HG03175 (cell line): ENCODE results near the gene NFATC1.

Source experiments
- ATAC-seq: cut with Tn5 transposase; IDR thresholded peaks from one replicate; pipeline ENCODE4 v1.9.1; 2021; ENCODE audit warnings: mild to moderate bottlenecking, moderate library complexity; ENCODE audit not compliant: unreplicated experiment

NFATC1 gene

DNA sequence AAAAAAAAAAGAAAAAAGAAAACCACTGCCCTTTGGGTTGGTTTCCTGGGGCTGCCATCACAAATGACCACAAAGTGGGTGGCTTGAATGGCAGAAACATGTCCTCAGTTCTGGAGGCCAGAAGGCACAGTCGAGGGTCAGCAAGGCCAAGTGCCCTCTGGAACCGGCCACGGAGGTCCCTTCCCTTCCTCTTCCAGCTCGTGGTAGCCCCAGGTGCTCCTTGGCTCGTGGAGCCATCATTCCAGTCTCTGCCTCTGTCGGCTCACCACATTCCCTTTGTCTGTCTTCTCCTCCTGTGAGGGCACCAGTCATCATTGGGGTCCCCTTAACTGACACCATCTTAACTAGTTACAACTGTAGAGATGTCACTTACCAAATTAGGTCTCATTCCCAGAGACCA is 8.5 kb upstream of the NFATC1 start:
- ATAC-seq: no peak

DNA sequence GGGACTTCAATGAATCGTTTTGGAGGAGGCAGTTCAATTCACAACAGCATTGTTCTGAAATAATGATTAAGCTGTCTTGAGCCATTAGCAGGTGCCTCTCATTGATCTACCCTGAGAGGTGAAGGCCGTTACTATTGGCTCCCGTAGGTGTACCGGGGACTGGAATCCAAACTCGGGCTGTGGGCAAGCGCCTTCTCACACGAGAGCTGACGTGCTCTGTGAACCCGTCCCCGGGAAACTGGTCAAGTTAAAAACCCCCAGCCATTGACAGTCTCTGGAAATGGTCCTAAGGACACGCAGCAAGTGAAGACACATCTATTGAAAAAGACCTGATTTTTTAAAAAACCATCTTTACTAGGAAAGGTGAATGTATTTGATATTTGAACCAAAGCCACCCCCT is 8.1 kb upstream of the NFATC1 start:
- no peak for ATAC-seq

DNA sequence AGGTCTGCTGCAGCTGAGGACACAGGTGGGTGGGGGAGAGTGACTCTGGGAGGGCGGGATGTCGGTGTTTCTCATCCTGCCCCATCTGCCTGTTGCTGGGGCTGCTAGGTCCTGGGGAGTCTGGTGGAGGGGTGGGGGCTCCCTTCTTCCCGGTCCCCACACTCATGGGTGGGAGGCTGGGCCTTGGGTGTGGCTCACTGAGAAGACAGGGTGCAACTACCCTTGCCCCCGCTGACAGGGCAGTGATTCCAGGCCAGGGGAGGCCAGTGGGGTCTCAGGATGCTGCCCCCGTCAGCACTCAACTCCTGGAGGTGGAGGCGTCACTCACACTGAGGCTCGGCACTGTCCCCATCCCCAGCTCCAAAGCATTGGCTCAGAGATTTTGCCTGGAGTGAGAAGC is 7.7 kb upstream of the NFATC1 start:
- ATAC-seq: no peak

DNA sequence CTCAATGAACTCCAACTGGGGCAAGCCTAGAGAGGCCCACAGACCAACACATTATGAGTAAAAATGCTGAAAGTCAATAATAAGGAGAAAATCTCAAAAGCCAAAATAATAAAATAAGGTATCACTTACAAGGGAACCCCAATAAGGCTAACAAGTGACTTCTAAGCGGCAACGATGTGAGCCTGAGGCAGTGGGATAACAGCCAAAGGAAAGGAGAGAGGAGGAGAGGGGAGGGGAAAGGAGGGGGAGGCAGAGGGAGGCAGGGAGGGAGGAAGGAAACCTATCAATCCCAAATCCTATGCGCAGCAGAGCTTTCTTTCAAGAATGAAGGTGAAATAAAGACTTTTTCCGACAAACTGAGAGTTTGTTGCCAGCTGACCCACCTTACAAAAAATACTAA is 6.0 kb upstream of the NFATC1 start:
- no peak for ATAC-seq

DNA sequence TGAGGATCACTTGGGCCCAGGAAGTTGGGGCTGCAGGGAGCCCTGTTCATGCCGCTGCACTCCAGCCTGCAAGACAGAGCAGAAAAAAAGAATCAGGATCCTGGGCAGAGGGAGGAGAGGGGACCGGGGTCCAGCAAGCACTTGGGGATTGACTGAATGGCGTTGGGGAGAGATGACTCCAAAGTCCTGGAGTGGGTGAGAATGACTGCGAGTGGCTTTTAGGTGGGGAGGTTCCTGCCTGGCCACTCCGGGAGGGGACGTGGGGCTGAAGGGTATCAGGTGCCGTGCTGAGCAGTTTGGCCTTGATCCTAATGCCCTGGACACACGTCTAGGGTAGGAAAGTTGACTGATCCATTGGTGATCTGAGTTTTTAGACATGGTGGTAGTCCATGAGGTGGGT is 3.5 kb upstream of the NFATC1 start:
- ATAC-seq: no peak

DNA sequence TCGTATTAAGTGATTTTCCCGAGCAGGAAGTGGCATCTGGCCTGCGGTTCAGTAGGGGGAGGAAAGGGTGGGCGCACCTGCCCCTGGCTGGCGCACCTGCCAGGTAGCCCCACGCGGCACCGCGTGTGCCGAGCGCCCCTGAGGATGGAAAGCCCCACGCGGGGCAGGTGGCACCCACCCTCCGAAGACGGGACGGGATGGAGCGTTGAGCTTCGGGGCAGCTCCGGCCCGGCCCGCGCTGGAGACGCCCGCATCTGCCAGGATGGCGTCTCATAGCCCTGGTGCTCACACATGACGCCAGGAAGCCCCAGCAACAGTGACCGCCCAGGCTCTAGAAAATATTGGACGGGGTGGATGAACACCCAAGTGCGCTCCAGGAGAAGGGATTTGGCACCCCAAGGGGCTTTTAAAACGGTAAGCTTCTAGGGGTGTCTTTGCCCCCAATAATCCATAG is 2.5 kb upstream of the NFATC1 start:
- ATAC-seq: no peak

DNA sequence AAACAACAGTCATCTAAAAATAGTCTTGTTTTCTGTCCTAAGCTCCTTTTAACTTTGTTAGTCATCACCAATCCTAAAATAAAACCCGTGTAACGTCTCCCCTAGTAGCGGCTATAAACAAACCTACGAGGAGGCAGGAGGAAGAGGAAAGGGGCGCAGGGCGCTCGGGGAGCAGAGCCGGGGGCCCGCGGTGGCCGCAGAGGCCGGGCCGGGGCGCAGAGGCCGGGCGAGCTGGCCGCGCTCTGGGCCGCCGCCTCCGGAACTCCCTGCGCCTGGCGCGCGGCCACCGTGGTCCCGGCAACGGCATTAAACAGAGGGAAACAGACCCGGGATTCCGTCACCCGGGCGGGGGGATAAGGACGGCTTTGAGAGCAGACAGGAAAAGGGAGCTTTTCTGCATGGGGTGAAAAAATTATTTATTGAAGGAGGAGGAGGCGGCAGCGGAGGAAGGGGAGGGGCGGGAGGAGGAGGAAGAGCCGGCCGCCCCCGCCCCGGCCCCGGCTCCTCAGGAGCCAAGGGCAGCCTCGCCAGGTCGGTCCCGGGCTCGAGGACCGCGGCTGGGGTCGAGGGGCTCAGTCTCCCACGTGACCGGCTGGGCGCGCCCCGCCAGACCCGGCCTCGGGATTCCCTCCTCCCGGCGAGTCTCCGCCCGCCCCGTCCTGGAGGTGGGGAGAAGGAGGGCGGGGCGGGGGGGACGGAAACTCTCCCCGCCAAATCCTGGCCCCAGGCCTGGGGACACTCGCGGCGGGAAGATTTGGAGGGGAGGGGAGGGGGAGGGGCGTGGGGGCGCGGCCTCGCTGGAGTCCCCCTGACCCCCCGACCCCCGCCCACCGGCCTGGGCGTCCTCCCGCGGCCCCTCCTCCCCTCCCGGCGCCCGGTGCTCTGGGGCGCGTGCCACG is 1.8 kb upstream of the NFATC1 start:
- peak; percentile 25 for ATAC-seq

DNA sequence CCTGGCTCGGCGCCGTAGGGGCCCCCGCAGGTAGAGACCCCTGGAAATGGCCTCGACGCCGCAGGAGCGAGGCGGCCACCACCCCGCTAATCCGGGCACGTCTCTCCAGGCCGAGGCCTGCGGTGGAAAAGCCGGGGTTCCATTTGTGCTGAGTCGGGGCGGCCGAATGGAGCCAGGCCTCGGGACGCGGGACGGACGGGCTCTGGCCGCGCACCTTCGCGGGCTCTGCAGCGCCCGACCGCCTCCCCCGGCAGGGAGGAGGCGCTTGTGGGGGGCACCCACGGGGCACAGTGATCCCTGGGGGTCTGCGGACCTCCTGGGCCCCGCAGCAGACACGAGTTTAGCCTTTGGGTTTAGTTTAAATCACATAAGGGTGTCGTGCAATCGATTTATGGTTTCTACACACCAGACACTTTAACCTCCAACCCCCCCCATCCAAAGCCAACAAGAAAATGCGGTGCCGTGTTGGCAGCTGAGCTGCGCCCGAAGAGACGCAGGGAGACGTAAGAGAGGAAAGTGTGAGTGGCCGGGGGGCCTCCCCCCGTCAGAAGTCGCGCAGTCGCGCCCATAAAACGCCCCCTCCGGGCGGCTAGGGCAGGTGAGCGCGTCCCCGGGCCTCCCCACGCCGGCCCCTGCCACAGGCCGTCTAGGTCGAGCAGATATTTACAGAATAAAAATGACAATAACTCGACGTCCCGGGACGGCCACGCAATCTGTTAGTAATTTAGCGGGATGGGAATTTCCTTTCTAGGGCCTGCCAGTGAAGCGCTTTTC is 1.0 kb upstream of the NFATC1 start:
- peak; percentile 9 for ATAC-seq

DNA sequence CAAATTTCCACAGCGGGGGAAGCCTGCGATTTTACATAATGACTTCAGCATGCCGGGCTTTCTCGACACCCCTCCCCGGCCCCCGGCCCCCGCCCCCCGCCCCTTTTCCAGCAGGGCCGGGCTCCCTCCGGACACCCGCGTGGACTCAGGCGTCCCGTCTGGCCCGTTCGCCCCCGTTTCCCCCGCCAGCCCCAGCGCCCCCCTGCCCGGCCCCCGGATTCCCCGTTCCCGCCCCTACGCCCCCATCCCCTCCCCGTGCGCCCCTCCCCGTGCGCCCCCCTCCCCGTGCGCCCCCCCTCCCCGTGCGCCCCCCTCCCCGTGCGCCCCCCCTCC is 456 bp upstream of the NFATC1 start:
- ATAC-seq: no peak

DNA sequence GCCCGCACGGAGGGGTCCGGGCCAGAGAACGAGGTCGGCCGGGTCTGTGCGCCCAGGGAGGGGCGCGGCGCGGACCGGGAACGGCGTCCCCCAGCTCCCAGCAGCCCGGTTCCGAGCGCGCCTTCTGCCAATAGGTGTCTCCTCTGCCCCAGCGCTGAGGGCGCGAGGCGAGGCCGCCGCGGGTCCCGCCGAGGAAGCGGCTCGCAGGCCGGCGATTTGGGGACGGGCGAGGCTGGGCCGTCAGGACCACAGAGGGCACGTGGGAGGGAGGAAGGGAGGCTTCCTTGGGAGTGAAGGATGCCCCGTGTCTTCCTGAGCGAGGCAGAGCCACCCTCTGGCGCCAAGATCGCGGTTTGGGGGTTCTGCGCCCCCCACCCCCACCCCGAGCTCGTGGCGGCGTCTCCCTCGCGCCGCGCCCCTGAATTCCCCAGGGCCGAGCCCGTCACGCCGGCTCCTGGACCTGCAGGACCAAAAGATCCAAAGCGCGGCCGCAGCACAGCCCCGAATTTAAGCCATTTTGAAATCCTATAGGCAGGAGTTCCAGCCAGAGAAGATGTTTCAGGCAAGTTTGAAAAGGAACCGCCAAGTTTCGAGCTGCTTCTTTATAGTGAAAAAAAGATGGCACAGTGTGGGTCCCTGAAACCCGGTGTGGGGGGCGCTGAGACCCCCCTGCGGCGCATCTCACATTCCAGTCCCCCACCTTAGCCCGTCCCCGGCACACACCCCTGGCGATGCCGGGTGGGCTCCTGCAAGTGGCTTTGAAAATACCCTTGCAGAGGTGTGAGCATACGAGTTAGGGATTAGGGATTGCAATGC is 909 bp downstream of the NFATC1 start:
- ATAC-seq: no peak

DNA sequence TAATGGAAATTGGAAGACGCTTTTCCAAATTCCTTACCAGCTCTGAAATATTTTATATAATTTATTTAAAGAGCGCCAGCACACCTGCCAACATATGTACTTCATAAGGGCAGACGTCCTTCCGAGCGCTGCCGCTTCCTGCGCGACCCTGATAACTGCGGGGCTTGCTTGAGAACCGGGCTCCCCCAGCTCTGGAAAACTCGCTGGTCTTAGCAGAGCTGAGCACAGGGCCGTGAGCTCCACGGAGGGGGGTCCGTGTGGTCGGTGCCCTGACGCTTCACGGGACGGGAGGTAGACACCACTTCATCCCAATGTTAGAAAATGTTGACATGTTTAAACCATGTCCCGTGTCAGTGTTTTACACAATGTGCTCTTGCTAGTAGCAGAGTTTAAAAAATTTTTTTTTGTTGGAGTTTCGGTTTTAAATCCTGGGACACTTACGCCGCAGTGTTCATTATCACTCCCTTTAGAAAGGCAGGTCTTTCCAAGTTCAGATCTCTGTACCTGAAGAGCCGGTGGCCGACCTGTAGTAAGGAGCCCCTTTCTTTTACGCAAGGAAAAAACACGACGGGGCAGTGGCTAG is 1.6 kb downstream of the NFATC1 start:
- ATAC-seq: no peak

DNA sequence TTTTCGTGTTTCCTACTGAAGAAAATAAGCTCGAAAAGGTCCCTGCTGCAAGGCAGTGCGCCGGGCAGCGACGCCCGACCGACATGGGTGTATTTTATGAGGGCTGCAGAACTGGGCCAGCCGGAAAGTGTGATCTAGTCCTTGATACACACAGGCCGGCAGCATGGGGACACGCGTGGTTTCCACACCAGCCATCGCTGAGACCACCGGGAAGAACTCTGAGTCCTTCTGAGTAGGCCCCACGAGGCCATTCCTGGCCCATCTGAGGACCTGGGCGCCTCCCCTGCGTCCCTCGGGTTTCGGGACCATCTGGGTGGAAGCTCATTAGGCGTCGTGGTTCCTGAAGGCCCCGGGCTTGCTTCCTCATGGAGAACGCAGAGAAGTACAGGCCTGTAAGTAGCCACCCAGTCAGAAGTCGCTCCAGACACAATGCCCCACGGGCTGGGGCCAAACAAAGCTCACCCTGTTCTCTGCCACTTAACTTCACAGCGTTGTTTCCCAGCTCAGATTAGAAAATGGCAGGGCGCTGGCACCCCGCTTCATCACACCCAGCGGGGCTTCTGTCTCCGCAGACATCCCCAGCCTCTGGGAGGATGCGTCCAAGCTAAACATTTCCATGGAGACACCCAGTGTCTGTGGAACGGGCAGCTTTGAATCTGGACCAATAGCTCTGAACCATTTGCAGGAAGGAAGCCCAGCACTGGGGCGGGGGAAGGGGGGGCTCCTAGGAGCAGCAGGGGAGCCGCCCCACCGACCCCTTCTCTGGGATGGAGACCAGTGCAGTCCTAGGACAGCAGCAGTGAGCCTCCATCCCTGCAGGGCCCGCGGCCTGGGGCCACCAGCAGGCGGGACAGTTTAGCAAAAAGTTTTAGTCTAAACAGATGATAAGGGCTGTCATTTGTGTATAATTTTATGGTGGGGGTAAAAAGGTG is 2.4 kb downstream of the NFATC1 start:
- no peak for ATAC-seq

DNA sequence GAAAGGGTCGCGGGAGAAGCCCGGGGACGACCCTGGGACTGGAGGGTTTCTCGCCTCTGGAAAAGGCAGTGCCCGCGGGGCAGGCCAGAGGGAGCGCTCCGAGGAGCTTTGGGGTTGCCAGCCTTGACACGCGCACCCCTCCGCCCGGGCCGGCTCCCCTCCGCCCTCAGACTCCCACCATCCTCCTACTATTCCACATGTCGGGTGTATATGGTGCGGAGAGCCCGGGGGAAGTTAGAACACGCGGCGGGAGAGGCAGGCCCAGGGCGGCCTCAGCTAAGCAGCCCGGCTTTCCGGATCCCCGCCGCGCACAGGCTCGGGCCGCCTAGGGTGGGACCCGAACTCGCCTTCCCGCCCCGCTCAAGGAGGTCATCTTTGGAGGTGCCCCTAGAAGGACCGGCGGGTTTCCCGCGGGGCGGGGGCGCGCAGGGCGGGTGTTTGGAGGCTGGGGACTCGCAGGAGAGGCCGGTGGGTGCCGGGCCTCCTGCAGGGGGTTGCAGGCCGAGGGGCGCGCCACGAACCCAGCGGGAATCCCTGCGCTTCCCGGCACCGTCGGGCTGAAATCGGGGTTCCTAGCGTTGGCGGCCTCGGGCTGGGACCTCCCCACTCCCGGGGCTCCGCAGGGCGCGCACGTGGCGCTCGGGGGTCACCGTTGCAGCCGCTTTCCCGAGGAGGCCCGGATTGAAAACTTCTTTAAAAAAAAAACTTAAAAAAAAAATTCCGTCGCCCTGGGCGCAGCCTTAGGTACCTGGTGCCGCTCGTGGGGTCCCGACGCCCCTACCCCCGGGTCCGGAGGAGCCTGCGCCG is 3.7 kb downstream of the NFATC1 start:
- peak; percentile 5 for ATAC-seq

DNA sequence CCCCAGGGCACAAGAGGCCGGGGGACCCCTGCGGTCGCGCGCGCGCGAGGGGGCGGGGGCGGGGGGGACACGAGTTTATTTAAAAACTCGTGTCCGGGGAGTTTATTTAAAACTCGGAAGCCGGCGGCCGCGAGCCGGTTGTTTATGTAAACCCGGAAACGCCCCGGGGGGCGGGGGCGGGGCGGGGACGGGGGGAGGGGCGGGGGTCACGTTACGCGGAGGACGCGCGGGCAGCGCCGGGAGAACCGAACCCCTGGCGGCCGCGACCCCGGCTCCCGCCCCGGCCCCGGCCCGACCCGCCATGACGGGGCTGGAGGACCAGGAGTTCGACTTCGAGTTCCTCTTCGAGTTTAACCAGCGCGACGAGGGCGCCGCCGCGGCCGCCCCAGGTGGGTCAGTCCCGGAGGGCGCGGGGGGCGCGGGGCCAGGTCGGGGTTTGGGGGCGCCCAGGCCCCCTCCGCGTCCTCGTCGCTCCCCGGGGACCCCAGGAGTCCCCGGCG is 4.4 kb downstream of the NFATC1 start:
- ATAC-seq: peak; percentile 25

DNA sequence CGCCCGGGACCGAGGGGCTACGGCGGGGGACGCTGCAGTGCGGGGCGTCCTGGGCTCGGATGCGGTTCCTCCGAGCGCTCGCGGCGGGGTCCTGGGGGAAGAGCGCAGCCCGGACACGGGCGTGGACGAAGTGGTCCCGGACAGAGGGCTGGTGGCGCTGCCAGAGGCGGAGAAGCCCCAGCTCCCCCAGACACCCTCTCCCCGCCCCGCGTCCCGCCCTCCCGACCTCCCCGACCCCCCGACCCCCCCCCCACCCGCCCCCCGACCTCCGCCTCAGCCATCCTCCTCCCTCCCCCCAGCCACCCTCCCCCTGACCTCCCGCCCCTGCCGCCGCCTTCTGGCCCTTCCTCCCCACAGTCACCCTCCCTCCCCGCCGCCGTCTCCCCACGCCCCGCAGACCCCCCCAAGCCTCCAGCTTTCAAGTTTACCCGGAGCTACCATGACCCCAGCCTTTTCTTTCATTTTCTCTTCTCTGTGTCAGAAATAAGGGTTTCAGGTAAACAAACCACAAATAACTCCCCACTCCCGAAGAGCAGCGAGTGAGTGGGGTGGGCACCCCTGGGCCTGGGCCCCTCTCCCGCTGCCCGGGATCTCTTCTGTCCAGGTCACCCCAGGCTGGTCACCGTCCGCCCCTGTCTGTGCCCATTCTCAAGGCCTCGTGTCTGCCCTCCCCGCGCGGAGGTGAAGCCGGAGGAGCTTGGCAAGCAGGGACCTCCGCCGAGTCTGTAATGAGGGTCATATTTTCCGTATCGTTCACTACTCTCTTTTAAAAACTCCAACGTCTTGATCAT is 5.1 kb downstream of the NFATC1 start:
- peak; percentile 12 for ATAC-seq

DNA sequence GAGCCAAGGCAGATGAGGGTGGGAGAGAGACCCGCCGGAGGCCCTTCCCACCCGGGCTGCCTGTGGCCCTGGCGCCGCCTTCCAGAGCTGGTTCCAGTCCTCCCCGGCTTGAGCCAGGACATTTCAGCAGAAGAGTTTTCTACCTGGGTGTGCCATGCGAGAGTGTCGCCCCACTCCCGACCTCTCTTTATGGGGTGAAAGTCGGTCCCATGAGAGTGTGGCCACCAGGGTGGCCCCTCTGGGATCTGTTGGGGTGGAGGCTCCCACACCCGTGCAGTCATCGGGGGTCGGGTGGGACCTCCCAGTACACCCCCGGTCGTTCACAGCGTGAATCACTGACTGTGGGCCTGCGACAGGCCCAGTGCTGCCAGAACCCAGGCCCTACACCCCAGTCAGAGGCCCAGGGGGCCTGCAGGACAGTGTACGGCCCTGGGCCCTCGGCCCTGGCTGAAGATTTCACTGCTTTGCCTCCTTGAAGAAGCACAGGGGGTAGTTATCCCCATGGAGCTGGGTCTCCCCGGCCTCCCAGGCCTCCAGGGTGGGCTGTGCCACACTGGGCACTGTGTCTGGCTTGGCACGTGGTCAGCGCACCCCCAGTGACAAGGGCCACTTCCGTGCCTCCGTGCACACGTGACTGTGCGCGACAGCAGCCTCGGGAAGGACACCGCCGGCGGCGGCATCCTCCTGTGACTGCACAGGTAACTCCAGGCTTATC is 5.9 kb downstream of the NFATC1 start:
- no peak for ATAC-seq

DNA sequence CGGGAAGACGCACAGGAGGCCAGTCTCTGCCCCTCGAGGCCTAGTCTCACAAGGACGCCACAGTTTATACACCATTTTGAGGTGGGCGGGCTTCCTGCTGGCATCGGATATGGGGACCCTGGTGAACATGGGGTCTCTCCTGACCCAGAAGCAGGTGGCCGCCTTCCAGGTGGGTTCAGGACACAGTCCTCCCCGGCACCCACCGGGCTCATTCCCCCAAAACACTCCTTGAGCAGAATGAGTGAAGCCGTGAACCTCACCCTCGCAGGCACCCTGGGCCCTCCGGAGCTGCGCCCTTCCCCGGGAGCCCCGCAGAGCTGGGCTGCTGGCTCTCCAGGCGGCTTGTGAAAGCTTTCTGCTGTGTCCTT is 6.5 kb downstream of the NFATC1 start:
- ATAC-seq: no peak
